Gastroesophageal sphincter (tissue), 4 donors: ENCODE results near the gene TRDMT1. TPM values are rescaled to one million over a fixed set of nuclear protein-coding genes. Genes with fewer than 3 reads are reported as not detected.
A peak's percentile ranks its signal among the peaks of the same experiment; 100 is the strongest.

Experiments used
- ATAC-seq: fragments of 150-250 bp; one replicate; pipeline ENCODE4 v1.9.1; 2016; ENCODE audit warnings: mild to moderate bottlenecking, moderate library complexity
- H3K27ac ChIP-seq, 4 donors: fragments of 200-600 bp; sonication (generic) in 3 of 4; 1 replicate in 3 of 4; 2 replicates in 1 of 4; pipeline ENCODE4 v1.5.1; 2016 to 2019
- H3K27me3 ChIP-seq: fragments of 200-600 bp; sonication (generic); one replicate; pipeline ENCODE4 v1.5.1; 2019
- H3K36me3 ChIP-seq, 2 donors: fragments of 200-600 bp; sonication (generic); one replicate each; pipeline ENCODE4 v1.5.1; 2019; ENCODE audit warnings: control low read depth in 1 of 2
- H3K4me1 ChIP-seq, 3 donors: fragments of 200-600 bp; sonication (generic); 1 replicate in 2 of 3; 2 replicates in 1 of 3; pipeline ENCODE4 v1.5.1; 2016 to 2019; ENCODE audit warnings: control low read depth in 2 of 3
- H3K4me3 ChIP-seq, 2 donors: fragments of 200-600 bp; sonication (generic); one replicate each; pipeline ENCODE4 v1.5.1; 2019; ENCODE audit warnings: mild to moderate bottlenecking in 1 of 2, moderate library complexity in 1 of 2
- H3K9me3 ChIP-seq, 3 donors: fragments of 200-600 bp; sonication (generic); one replicate each; pipeline ENCODE4 v1.5.1; 2017 to 2019; ENCODE audit warnings: control low read depth in 2 of 3
- CTCF ChIP-seq, 4 experiments: fragments of 200-600 bp in 2 of 4; fragments of 450-650 bp in 2 of 4; sonication (generic) in 1 of 4; IDR thresholded peaks; one replicate each; pipeline ENCODE4 v1.5.1; 2017 to 2019; ENCODE audit warnings: antibody characterized with exemption in 4 of 4, mild to moderate bottlenecking in 2 of 4, moderate library complexity in 2 of 4
- EP300 ChIP-seq: sonication (generic); formaldehyde crosslinking; IDR thresholded peaks from one replicate; pipeline ENCODE4 v1.6.1; 2017; ENCODE audit warnings: antibody characterized with exemption, mild to moderate bottlenecking
- POLR2A ChIP-seq, 2 donors: fragments of 450-650 bp; IDR thresholded peaks; one replicate each; pipeline ENCODE4 v1.6.1; 2017; ENCODE audit warnings: antibody characterized with exemption in 2 of 2, mild to moderate bottlenecking in 2 of 2, moderate library complexity in 1 of 2
- POLR2AphosphoS5 ChIP-seq: sonication (generic); formaldehyde crosslinking; IDR thresholded peaks from one replicate; pipeline ENCODE4 v1.6.1; 2017; ENCODE audit warnings: antibody characterized with exemption
- WGBS, 2 donors: methylation state at CpG; one replicate each; pipeline ENCODE4 v1.1.5; 2018; ENCODE audit warnings: low coverage in 1 of 2; 5-methylcytosine and 5-hydroxymethylcytosine counted together
- total RNA-seq, 4 donors: library from RNA; depleted of rRNA; stranded (reverse); fragments of >200 nt; gene quantifications; one replicate each; pipeline ENCODE4 v1.1.0, GENCODE V29; 2016

Gene TRDMT1
- 1 to 10 TPM; 4.5 to 6.4 (median 5.3) TPM for total RNA-seq

- H3K36me3 ChIP-seq = no peaks in the 10 kb centered on the region
- peaks cover 0 to 19% (median 0%) of the 10 kb centered on the region in 3 donors for H3K4me1 ChIP-seq
- H3K27me3 ChIP-seq = no peaks in the 10 kb centered on the region
- TF ChIP-seq POLR2AphosphoS5 = peak; percentile 50
- TF ChIP-seq EP300 = no peak
- TF ChIP-seq CTCF (IDR thresholded peaks at IDR 0.05) = peak in 1 of 4 experiments; percentile 34
- TF ChIP-seq POLR2A (IDR thresholded peaks at IDR 0.05) = peak; percentile 58 to 63
- H3K4me3 ChIP-seq = peak within 1 kb of the TSS; percentile 73 to 96
- peak within 1 kb of the TSS; percentile 91 to 97 (median 94) for H3K27ac ChIP-seq
- peak; percentile 99 for ATAC-seq
- H3K9me3 ChIP-seq = no peaks in the 10 kb centered on the region
- WGBS, 2 donors = 0% methylated on average over 7 to 11 of the region's 60 CpGs
Measured at GRCh38 chr10:17200912-17201793, at the start of gene TRDMT1. TSS of gene TRDMT1 (minus strand) at chr10:17201672. CDS start at chr10:17201634, 38 bp downstream.

GRCh38 chr10:17250736-17251135 is 49.3 kb upstream of the TRDMT1 start:
- WGBS, 2 donors = 85 to 92% methylated on average over 2 of the region's 2 CpGs
- no peak overlapping the region for H3K4me3 ChIP-seq
- ATAC-seq = no peak

GRCh38 chr10:17249820-17250219 is 48.3 kb upstream of the TRDMT1 start:
- H3K27me3 ChIP-seq = no peaks in the 10 kb centered on the region
- ATAC-seq = no peak
- H3K4me3 ChIP-seq = no peak overlapping the region
- no peaks in the 10 kb centered on the region for H3K9me3 ChIP-seq
- TF ChIP-seq POLR2AphosphoS5 (no peak), EP300 (no peak), CTCF (IDR thresholded peaks at IDR 0.05) (peak in 2 of 4 experiments; percentile 22 to 25), POLR2A (IDR thresholded peaks at IDR 0.05) (no peak)
- WGBS, 2 donors = 53 to 58% methylated on average over 4 of the region's 4 CpGs
- H3K4me1 ChIP-seq = no peaks in the 10 kb centered on the region
- no peaks in the 10 kb centered on the region for H3K36me3 ChIP-seq
- no peak overlapping the region for H3K27ac ChIP-seq

More at GRCh38 chr10:17250736-17251135, 49.3 kb upstream of the TRDMT1 start:
- H3K4me1 ChIP-seq = no peaks in the 10 kb centered on the region
- H3K27ac ChIP-seq = no peak overlapping the region
- TF ChIP-seq CTCF (IDR thresholded peaks at IDR 0.05) = peak in 2 of 4 experiments; percentile 13 to 17
- no peak for TF ChIP-seq POLR2AphosphoS5
- H3K27me3 ChIP-seq = no peaks in the 10 kb centered on the region
- no peaks in the 10 kb centered on the region for H3K36me3 ChIP-seq
- H3K9me3 ChIP-seq = no peaks in the 10 kb centered on the region

GRCh38 chr10:17248964-17249363 is 47.5 kb upstream of the TRDMT1 start:
- H3K27me3 ChIP-seq = no peaks in the 10 kb centered on the region
- no peak overlapping the region for H3K4me3 ChIP-seq
- TF ChIP-seq CTCF (IDR thresholded peaks at IDR 0.05) = no peak
- TF ChIP-seq POLR2AphosphoS5 = no peak
- no peak for TF ChIP-seq EP300
- no peak for TF ChIP-seq POLR2A (IDR thresholded peaks at IDR 0.05)
- no peaks in the 10 kb centered on the region for H3K9me3 ChIP-seq
- ATAC-seq = no peak
- H3K4me1 ChIP-seq = no peaks in the 10 kb centered on the region
- H3K27ac ChIP-seq = no peak overlapping the region
- H3K36me3 ChIP-seq = no peaks in the 10 kb centered on the region
- WGBS, 2 donors = 82 to 86% methylated on average over 1 of the region's 1 CpG

GRCh38 chr10:17247210-17247609 is 45.7 kb upstream of the TRDMT1 start:
- TF ChIP-seq POLR2AphosphoS5 (no peak), CTCF (IDR thresholded peaks at IDR 0.05) (no peak), POLR2A (IDR thresholded peaks at IDR 0.05) (no peak), EP300 (no peak)
- Histone ChIP-seq H3K27ac (no peak overlapping the region), H3K9me3 (peaks cover 0 to 1% (median 0%) of the 10 kb centered on the region in 3 donors), H3K4me3 (no peak overlapping the region), H3K36me3 (no peaks in the 10 kb centered on the region), H3K27me3 (no peaks in the 10 kb centered on the region), H3K4me1 (no peaks in the 10 kb centered on the region)
- 86 to 100% methylated on average over 1 of the region's 1 CpG for WGBS, 2 donors
- no peak for ATAC-seq
